ENCODE data around the gene NAA30.
A peak's percentile ranks its signal among the peaks of the same experiment; 100 is the strongest.

NAA30 gene

GRCh38 chr14:57392830-57393229 lies 2.4 kb downstream of the NAA30 start:
- H3K9me3 ChIP-seq (ENCODE audit: control insufficient read depth, low read length), result no peaks in the 10 kb centered on the region
- H3K36me3 ChIP-seq (ENCODE audit: control insufficient read depth, insufficient read depth, low read length), result no peaks in the 10 kb centered on the region
- H3K27me3 ChIP-seq (ENCODE audit: control insufficient read depth, insufficient read depth, low read length, poor library complexity, severe bottlenecking), result no peaks in the 10 kb centered on the region
- H3K27ac ChIP-seq (ENCODE audit: insufficient read depth, low read depth, low read length, poor library complexity, severe bottlenecking), result no peak overlapping the region
- no peaks in the 10 kb centered on the region for H3K4me1 ChIP-seq (ENCODE audit: control insufficient read depth, insufficient read depth, low read length)
- H3K4me3 ChIP-seq (ENCODE audit: insufficient read depth, low read depth, low read length), result peak overlapping the region; percentile 96

GRCh38 chr14:57400556-57401494 lies 10.4 kb downstream of the NAA30 start:
- 93 to 94% methylated on average over 3 to 4 of the region's 4 CpGs for WGBS, 2 experiments
- H3K27ac ChIP-seq (ENCODE audit: insufficient read depth, low read depth, low read length, poor library complexity, severe bottlenecking), result no peak overlapping the region
- no peaks in the 10 kb centered on the region for H3K27me3 ChIP-seq (ENCODE audit: control insufficient read depth, insufficient read depth, low read length, poor library complexity, severe bottlenecking)
- peaks cover 3% of the 10 kb centered on the region for H3K36me3 ChIP-seq (ENCODE audit: control insufficient read depth, insufficient read depth, low read length)
- no peak overlapping the region for H3K4me3 ChIP-seq (ENCODE audit: insufficient read depth, low read depth, low read length)
- H3K4me1 ChIP-seq (ENCODE audit: control insufficient read depth, insufficient read depth, low read length), result no peaks in the 10 kb centered on the region
- H3K9me3 ChIP-seq (ENCODE audit: control insufficient read depth, low read length), result no peaks in the 10 kb centered on the region

- no peaks in the 10 kb centered on the region for H3K9me3 ChIP-seq (ENCODE audit: control insufficient read depth, low read length)
- WGBS, 2 experiments, result 93 to 96% methylated on average over 2 of the region's 2 CpGs
- H3K27me3 ChIP-seq (ENCODE audit: control insufficient read depth, insufficient read depth, low read length, poor library complexity, severe bottlenecking), result no peaks in the 10 kb centered on the region
- H3K27ac ChIP-seq (ENCODE audit: insufficient read depth, low read depth, low read length, poor library complexity, severe bottlenecking), result no peak overlapping the region
- peaks cover 3% of the 10 kb centered on the region for H3K36me3 ChIP-seq (ENCODE audit: control insufficient read depth, insufficient read depth, low read length)
- H3K4me3 ChIP-seq (ENCODE audit: insufficient read depth, low read depth, low read length), result no peak overlapping the region
- no peaks in the 10 kb centered on the region for H3K4me1 ChIP-seq (ENCODE audit: control insufficient read depth, insufficient read depth, low read length)
Measured at GRCh38 chr14:57401501-57401900, 11.1 kb downstream of the NAA30 start.

GRCh38 chr14:57402173-57402852 lies 11.9 kb downstream of the NAA30 start:
- H3K27me3 ChIP-seq (ENCODE audit: control insufficient read depth, insufficient read depth, low read length, poor library complexity, severe bottlenecking), result no peaks in the 10 kb centered on the region
- no peaks in the 10 kb centered on the region for H3K9me3 ChIP-seq (ENCODE audit: control insufficient read depth, low read length)
- H3K36me3 ChIP-seq (ENCODE audit: control insufficient read depth, insufficient read depth, low read length), result peaks cover 3% of the 10 kb centered on the region
- H3K4me3 ChIP-seq (ENCODE audit: insufficient read depth, low read depth, low read length), result no peak overlapping the region
- H3K4me1 ChIP-seq (ENCODE audit: control insufficient read depth, insufficient read depth, low read length), result no peaks in the 10 kb centered on the region
- H3K27ac ChIP-seq (ENCODE audit: insufficient read depth, low read depth, low read length, poor library complexity, severe bottlenecking), result no peak overlapping the region
- 86% methylated on average over 1 of the region's 1 CpG; no CpG with 5 or more reads in 1 of the 2 experiments for WGBS, 2 experiments

- Histone ChIP-seq H3K27ac (ENCODE audit: insufficient read depth, low read depth, low read length, poor library complexity, severe bottlenecking) (no peak overlapping the region), H3K4me3 (ENCODE audit: insufficient read depth, low read depth, low read length) (no peak overlapping the region), H3K4me1 (ENCODE audit: control insufficient read depth, insufficient read depth, low read length) (no peaks in the 10 kb centered on the region), H3K9me3 (ENCODE audit: control insufficient read depth, low read length) (no peaks in the 10 kb centered on the region), H3K27me3 (ENCODE audit: control insufficient read depth, insufficient read depth, low read length, poor library complexity, severe bottlenecking) (no peaks in the 10 kb centered on the region), H3K36me3 (ENCODE audit: control insufficient read depth, insufficient read depth, low read length) (peaks cover 3% of the 10 kb centered on the region)
- 100% methylated on average over 1 of the region's 1 CpG for WGBS, 2 experiments
Measured at GRCh38 chr14:57403521-57403864, 13.1 kb downstream of the NAA30 start.

DNA sequence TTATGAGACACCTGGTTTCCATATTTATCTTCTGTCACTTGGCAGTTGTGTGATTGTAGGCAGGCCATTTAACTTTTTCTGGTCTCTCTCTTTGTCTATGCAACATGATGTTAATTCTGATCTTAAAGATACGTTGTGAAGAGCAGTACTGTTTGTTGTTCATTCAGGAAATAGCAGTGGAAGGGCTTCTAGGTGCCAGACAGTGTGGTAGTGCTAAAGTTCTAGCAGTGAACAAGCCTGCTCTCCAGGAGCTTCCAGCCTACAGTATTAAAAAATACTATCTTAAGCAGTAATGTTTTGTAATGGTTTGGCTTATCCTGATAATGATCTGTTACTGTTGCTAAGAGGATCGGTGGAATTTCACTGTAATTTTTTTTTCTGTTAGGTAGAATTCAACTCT lies 15.2 kb downstream of the NAA30 start:
- no peaks in the 10 kb centered on the region for H3K9me3 ChIP-seq (ENCODE audit: control insufficient read depth, low read length)
- no peak overlapping the region for H3K27ac ChIP-seq (ENCODE audit: insufficient read depth, low read depth, low read length, poor library complexity, severe bottlenecking)
- peaks cover 10% of the 10 kb centered on the region for H3K36me3 ChIP-seq (ENCODE audit: control insufficient read depth, insufficient read depth, low read length)
- WGBS, 2 experiments, result 93 to 100% methylated on average over 1 to 2 of the region's 2 CpGs
- H3K27me3 ChIP-seq (ENCODE audit: control insufficient read depth, insufficient read depth, low read length, poor library complexity, severe bottlenecking), result no peaks in the 10 kb centered on the region
- no peak overlapping the region for H3K4me3 ChIP-seq (ENCODE audit: insufficient read depth, low read depth, low read length)
- H3K4me1 ChIP-seq (ENCODE audit: control insufficient read depth, insufficient read depth, low read length), result no peaks in the 10 kb centered on the region

DNA sequence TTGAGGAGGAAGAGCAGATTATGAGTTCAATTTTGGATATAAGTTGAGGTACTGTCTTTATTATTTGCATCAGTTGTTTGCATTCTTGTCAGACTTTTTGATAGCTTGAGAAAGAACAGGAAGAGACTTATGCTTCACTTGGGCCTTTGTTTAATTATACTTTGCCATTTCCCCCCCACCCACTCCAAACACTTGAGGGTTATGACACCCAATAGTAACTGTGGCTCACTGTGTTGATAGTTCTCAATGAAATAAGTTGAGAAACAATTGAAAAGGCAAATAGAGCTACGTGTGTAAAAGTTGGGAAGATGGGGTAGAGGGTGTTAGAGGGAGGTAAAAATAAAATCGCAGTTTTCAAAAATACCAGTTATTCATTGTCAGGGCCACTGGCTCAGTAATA lies 17.7 kb downstream of the NAA30 start:
- 92 to 93% methylated on average over 2 of the region's 2 CpGs for WGBS, 2 experiments
- no peak overlapping the region for H3K27ac ChIP-seq (ENCODE audit: insufficient read depth, low read depth, low read length, poor library complexity, severe bottlenecking)
- H3K36me3 ChIP-seq (ENCODE audit: control insufficient read depth, insufficient read depth, low read length), result peaks cover 10% of the 10 kb centered on the region
- H3K27me3 ChIP-seq (ENCODE audit: control insufficient read depth, insufficient read depth, low read length, poor library complexity, severe bottlenecking), result no peaks in the 10 kb centered on the region
- H3K4me3 ChIP-seq (ENCODE audit: insufficient read depth, low read depth, low read length), result no peak overlapping the region
- no peaks in the 10 kb centered on the region for H3K9me3 ChIP-seq (ENCODE audit: control insufficient read depth, low read length)
- no peaks in the 10 kb centered on the region for H3K4me1 ChIP-seq (ENCODE audit: control insufficient read depth, insufficient read depth, low read length)

DNA sequence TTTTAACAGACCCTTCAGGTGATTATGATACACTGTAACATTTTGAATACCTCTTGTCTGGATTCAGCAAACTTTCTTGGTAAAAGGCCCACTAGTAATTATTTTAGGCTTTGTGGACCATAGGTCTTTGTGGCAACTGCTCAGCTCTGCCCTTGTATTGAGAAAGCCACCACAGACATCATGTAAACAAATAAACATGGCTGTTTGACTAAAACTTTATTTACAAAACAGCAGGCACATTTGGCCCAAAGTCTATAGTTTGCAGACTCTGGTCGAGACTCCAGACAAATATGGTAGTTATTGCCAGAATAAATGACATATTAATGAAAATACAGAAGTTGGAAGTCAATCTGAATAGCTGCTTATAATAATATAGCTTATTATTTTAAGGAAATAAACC lies 18.2 kb downstream of the NAA30 start:
- peaks cover 8% of the 10 kb centered on the region for H3K36me3 ChIP-seq (ENCODE audit: control insufficient read depth, insufficient read depth, low read length)
- no peaks in the 10 kb centered on the region for H3K27me3 ChIP-seq (ENCODE audit: control insufficient read depth, insufficient read depth, low read length, poor library complexity, severe bottlenecking)
- no peaks in the 10 kb centered on the region for H3K4me1 ChIP-seq (ENCODE audit: control insufficient read depth, insufficient read depth, low read length)
- H3K9me3 ChIP-seq (ENCODE audit: control insufficient read depth, low read length), result no peaks in the 10 kb centered on the region
- no peak overlapping the region for H3K4me3 ChIP-seq (ENCODE audit: insufficient read depth, low read depth, low read length)
- WGBS, 2 experiments, result 80 to 100% methylated on average over 1 of the region's 1 CpG
- no peak overlapping the region for H3K27ac ChIP-seq (ENCODE audit: insufficient read depth, low read depth, low read length, poor library complexity, severe bottlenecking)

DNA sequence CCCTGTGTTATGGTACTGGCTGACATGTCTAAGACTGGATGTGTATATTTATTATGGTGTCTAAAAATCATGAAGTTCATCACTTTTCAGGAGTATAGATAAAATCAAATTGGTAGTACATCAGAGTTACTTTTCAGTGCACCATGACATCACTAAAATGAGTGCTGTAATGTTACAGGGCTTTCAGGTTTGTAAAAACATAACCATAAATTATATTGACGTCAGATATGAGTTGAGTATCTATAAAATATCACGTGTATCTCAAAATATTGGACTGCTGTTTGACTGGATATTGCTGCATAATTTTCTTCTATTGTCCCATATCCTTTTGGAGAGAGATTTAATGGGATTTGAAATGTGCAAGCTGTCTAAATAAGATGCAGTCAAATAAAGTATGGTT lies 22.0 kb downstream of the NAA30 start:
- H3K36me3 ChIP-seq (ENCODE audit: control insufficient read depth, insufficient read depth, low read length), result peaks cover 7% of the 10 kb centered on the region
- no peaks in the 10 kb centered on the region for H3K4me1 ChIP-seq (ENCODE audit: control insufficient read depth, insufficient read depth, low read length)
- no peak overlapping the region for H3K4me3 ChIP-seq (ENCODE audit: insufficient read depth, low read depth, low read length)
- no peak overlapping the region for H3K27ac ChIP-seq (ENCODE audit: insufficient read depth, low read depth, low read length, poor library complexity, severe bottlenecking)
- H3K27me3 ChIP-seq (ENCODE audit: control insufficient read depth, insufficient read depth, low read length, poor library complexity, severe bottlenecking), result no peaks in the 10 kb centered on the region
- H3K9me3 ChIP-seq (ENCODE audit: control insufficient read depth, low read length), result no peaks in the 10 kb centered on the region
- 94 to 97% methylated on average over 2 of the region's 2 CpGs for WGBS, 2 experiments

GRCh38 chr14:57413849-57414248 lies 23.5 kb downstream of the NAA30 start:
- H3K4me1 ChIP-seq (ENCODE audit: control insufficient read depth, insufficient read depth, low read length), result no peaks in the 10 kb centered on the region
- H3K36me3 ChIP-seq (ENCODE audit: control insufficient read depth, insufficient read depth, low read length), result peaks cover 7% of the 10 kb centered on the region
- 97% methylated on average over 2 of the region's 2 CpGs for WGBS, 2 experiments
- H3K27me3 ChIP-seq (ENCODE audit: control insufficient read depth, insufficient read depth, low read length, poor library complexity, severe bottlenecking), result no peaks in the 10 kb centered on the region
- no peaks in the 10 kb centered on the region for H3K9me3 ChIP-seq (ENCODE audit: control insufficient read depth, low read length)
- no peak overlapping the region for H3K4me3 ChIP-seq (ENCODE audit: insufficient read depth, low read depth, low read length)
- no peak overlapping the region for H3K27ac ChIP-seq (ENCODE audit: insufficient read depth, low read depth, low read length, poor library complexity, severe bottlenecking)

Data from ectodermal cell (in vitro differentiated cells).